GM20000 (cell line): Measurements from ENCODE around the gene M6PR.
A peak's percentile ranks its signal among the peaks of the same experiment; 100 is the strongest.

Experiments
- DNase-seq: peaks from one replicate; pipeline ENCODE4 v3.0.0; 2012; ENCODE audit warnings: low spot score
- TF ChIP-seq, protein P1 (sequence below): IDR thresholded peaks from 2 replicates; pipeline ENCODE4 v1.5.1; 2012; ENCODE audit warnings: mild to moderate bottlenecking, control low read depth; ENCODE audit errors: extremely low read depth, missing control alignments

Gene M6PR

GRCh38 chr12:8916154-8916553 is 33.3 kb downstream of the M6PR start:
- no peak for DNase-seq
- TF ChIP-seq, protein P1, sequence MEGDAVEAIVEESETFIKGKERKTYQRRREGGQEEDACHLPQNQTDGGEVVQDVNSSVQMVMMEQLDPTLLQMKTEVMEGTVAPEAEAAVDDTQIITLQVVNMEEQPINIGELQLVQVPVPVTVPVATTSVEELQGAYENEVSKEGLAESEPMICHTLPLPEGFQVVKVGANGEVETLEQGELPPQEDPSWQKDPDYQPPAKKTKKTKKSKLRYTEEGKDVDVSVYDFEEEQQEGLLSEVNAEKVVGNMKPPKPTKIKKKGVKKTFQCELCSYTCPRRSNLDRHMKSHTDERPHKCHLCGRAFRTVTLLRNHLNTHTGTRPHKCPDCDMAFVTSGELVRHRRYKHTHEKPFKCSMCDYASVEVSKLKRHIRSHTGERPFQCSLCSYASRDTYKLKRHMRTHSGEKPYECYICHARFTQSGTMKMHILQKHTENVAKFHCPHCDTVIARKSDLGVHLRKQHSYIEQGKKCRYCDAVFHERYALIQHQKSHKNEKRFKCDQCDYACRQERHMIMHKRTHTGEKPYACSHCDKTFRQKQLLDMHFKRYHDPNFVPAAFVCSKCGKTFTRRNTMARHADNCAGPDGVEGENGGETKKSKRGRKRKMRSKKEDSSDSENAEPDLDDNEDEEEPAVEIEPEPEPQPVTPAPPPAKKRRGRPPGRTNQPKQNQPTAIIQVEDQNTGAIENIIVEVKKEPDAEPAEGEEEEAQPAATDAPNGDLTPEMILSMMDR = no peak

- peak; percentile 85 for DNase-seq
These were observed 34.5 kb downstream of the M6PR start for GRCh38 chr12:8914716-8915526.

DNA sequence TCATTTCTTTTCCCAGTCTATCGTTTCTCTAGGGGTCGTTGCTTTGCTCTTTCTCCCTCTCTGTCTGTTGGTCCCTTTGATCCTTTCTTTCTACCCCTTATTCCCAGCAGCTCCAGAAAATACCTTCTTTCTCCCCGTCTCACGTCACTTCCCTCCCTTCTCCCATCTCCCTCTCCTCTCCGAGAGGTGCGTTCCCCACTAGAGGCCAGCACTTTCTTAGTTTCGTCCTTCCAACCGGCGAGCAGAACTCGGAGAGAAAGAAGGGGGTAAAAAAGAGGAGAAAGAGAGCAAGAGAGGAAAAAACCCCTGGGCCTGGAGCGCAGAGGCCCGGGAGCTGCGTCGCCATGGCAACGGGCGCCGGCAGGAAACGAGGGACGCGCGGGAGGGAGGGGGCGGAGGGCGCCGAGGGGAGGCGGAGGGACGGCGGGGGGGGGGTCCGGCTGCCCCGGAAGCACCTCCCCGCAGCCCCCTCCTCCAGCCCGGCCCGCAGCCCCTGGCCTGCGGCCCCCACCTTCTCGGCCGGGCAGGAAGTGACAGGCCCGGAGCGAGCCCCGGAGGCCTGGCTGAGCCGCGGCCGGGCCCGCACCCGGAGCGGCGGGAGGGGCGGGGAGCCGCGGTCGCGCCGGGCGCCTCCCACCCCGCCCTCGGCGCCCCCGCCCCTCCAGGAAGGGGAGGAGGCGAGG is 35.3 kb downstream of the M6PR start, which contains the start of gene PHC1:
Gene PHC1 (plus strand): TSS at position 477 of the 683 bp plus-strand sequence. CDS start 3,169 bp downstream, outside the sequence.
- DNase-seq = peak; percentile 92
- TF ChIP-seq, protein P1 = peak; percentile 28

More at GRCh38 chr12:8914716-8915526, 34.5 kb downstream of the M6PR start:
- TF ChIP-seq, protein P1 = no peak

DNA sequence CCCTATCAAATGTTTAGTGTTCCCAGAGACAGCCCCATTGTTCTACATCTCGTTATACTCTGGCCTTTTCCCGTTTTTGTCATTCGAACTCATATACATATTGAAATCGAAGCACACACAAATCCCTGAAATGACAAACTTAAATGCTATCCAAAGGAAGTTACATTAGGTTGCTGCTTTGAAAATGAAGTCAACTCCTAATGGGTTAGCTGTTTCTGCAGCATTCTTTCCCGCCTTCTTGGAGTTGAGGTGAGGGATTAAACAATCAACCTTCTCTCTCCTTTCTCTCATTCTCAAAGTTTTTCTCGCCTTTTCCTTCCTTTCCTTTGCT is 35.8 kb downstream of the M6PR start:
- TF ChIP-seq, protein P1 = no peak
- peak; percentile 18 for DNase-seq

GRCh38 chr12:8912914-8913313 is 36.5 kb downstream of the M6PR start:
- peak; percentile 45 for DNase-seq
- TF ChIP-seq, protein P1 = no peak

- no peak for DNase-seq
These were observed 37.7 kb downstream of the M6PR start for GRCh38 chr12:8911606-8912268.

More at GRCh38 chr12:8911606-8912268, 37.7 kb downstream of the M6PR start:
- TF ChIP-seq, protein P1 = no peak
